ENCODE data around the gene TSHZ2. TPM values are rescaled to one million over a fixed set of nuclear protein-coding genes. Genes with fewer than 3 reads are reported as not detected.

Gene TSHZ2
- total and polyA plus RNA-seq, 9 of the 15 experiments (the other 6 are each of a cell fraction or from before 2014, with no cell fraction given) = 0.03 to 0.20 (median 0.05) TPM; not detected in 4

- H3K27ac ChIP-seq (ENCODE audit: extremely low read depth, low read depth, low read length) = no peak overlapping the region
- no peaks in the 10 kb centered on the region for H3K9me3 ChIP-seq (replicated peaks; ENCODE audit: control insufficient read depth, insufficient read depth, low read depth, low read length)
- in situ Hi-C loops (cut with MboI) = no loop called here
- no peaks in the 10 kb centered on the region for H4K20me1 ChIP-seq (replicated peaks; ENCODE audit: control insufficient read depth, insufficient read depth, low read length)
- no peak overlapping the region for H3K4me3 ChIP-seq
- no peaks in the 10 kb centered on the region for H3K4me1 ChIP-seq (replicated peaks in 1 of 2; ENCODE audit: control insufficient read depth in 2 of 2, insufficient read depth in 2 of 2, low read length in 2 of 2)
- DNase-seq (ENCODE audit: extremely low read depth in 1 of 4, low spot score in 3 of 4) (no peak), ATAC-seq (no peak), FAIRE-seq (no peak)
- BruUV-seq (replicated peaks) = no TSS peak
- no peak overlapping the region for H3K4me2 ChIP-seq (ENCODE audit: insufficient read depth, low read length)
- CTCF ChIA-PET (ENCODE audit: low intra/inter-chr PET ratio) = no interaction called here
- H3K79me2 ChIP-seq (ENCODE audit: control insufficient read depth, insufficient read depth, low read length) = no peaks in the 10 kb centered on the region
- POLR2A ChIA-PET = no interaction called here
- H3K9ac ChIP-seq (ENCODE audit: insufficient read depth in 1 of 2, low read depth in 2 of 2, low read length in 2 of 2) = no peak overlapping the region
- intact Hi-C loops (cut with micrococcal nuclease) = loop anchor here (5.0 kb wide), 1 partner anchor 72 kb away; no protein-coding TSS in a partner anchor
- H3K27me3 ChIP-seq (ENCODE audit: control insufficient read depth in 2 of 2, insufficient read depth in 2 of 2, low read length in 2 of 2) = peaks cover 17% of the 10 kb centered on the region in 2 experiments; a peak in 4 of 5 replicates
- no peaks in the 10 kb centered on the region for H3K36me3 ChIP-seq (ENCODE audit: control insufficient read depth, insufficient read depth, low read length)
- H3K9me1 ChIP-seq (ENCODE audit: control insufficient read depth, insufficient read depth, low read length) = no peaks in the 10 kb centered on the region
- no peak overlapping the region for H2AFZ ChIP-seq (ENCODE audit: low read depth, low read length)
- TF ChIP-seq MAFF (IDR thresholded peaks at IDR 0.05; ENCODE audit: low read length) (peak; percentile 24; the same call in 1 of the 2 replicates), MAFK (IDR thresholded peaks at IDR 0.05; ENCODE audit: low read length) (peak; percentile 24; the same call in 1 of the 2 replicates), CHD2 (IDR thresholded peaks at IDR 0.05; ENCODE audit: low read depth, low read length) (no peak), ZNF316 (IDR thresholded peaks at IDR 0.05) (peak; percentile 68), C11orf30 (IDR thresholded peaks at IDR 0.05; ENCODE audit: low read depth) (peak; percentile 36; the same call in 1 of the 2 replicates)
- 2% methylated on average over 5 of the region's 5 CpGs for WGBS (ENCODE audit: insufficient coverage, low coverage, missing lambda C conversion rate)
Measured at GRCh38 chr20:53494753-53495152, 522.6 kb downstream of the TSHZ2 start.

- DNase-seq (ENCODE audit: extremely low read depth in 1 of 4, low spot score in 3 of 4) (no peak), ATAC-seq (no peak), FAIRE-seq (no peak)
- Histone ChIP-seq H3K9me3 (replicated peaks; ENCODE audit: control insufficient read depth, insufficient read depth, low read depth, low read length) (no peaks in the 10 kb centered on the region), H3K79me2 (ENCODE audit: control insufficient read depth, insufficient read depth, low read length) (no peaks in the 10 kb centered on the region), H3K27ac (ENCODE audit: extremely low read depth, low read depth, low read length) (no peak overlapping the region), H3K9me1 (ENCODE audit: control insufficient read depth, insufficient read depth, low read length) (no peaks in the 10 kb centered on the region), H4K20me1 (replicated peaks; ENCODE audit: control insufficient read depth, insufficient read depth, low read length) (no peaks in the 10 kb centered on the region), H3K4me1 (replicated peaks in 1 of 2; ENCODE audit: control insufficient read depth in 2 of 2, insufficient read depth in 2 of 2, low read length in 2 of 2) (no peaks in the 10 kb centered on the region), H3K27me3 (ENCODE audit: control insufficient read depth in 2 of 2, insufficient read depth in 2 of 2, low read length in 2 of 2) (peaks cover 16 to 17% of the 10 kb centered on the region in 2 experiments; a peak in 4 of 5 replicates), H3K36me3 (ENCODE audit: control insufficient read depth, insufficient read depth, low read length) (no peaks in the 10 kb centered on the region), H3K9ac (ENCODE audit: insufficient read depth in 1 of 2, low read depth in 2 of 2, low read length in 2 of 2) (no peak overlapping the region), H2AFZ (ENCODE audit: low read depth, low read length) (no peak overlapping the region), H3K4me2 (ENCODE audit: insufficient read depth, low read length) (no peak overlapping the region), H3K4me3 (no peak overlapping the region)
- in situ Hi-C loops (cut with MboI) = no loop called here
- CTCF ChIA-PET (ENCODE audit: low intra/inter-chr PET ratio) = no interaction called here
- POLR2A ChIA-PET = no interaction called here
- WGBS (ENCODE audit: insufficient coverage, low coverage, missing lambda C conversion rate) = 1% methylated on average over 14 of the region's 14 CpGs
- BruUV-seq (replicated peaks) = no TSS peak
- intact Hi-C loops (cut with micrococcal nuclease) = no loop called here
- TF ChIP-seq EGR1 (conservative IDR thresholded peaks at IDR 0.05) (peak; percentile 17; the same call in 1 of the 2 replicates), ZNF282 (CRISPR knock-in tag; IDR thresholded peaks at IDR 0.05) (no peak), ZNF639 (CRISPR knock-in tag; conservative IDR thresholded peaks at IDR 0.05 in 1 of 2, IDR thresholded peaks at IDR 0.05 in 1 of 2) (no peak), HCFC1 (IDR thresholded peaks at IDR 0.05; ENCODE audit: low read depth, low read length) (no peak), NFE2L1 (tag; IDR thresholded peaks at IDR 0.05; ENCODE audit: borderline replicate concordance, low read depth) (no peak), ZNF124 (CRISPR knock-in tag; IDR thresholded peaks at IDR 0.05) (no peak), FOXO4 (CRISPR knock-in tag; IDR thresholded peaks at IDR 0.05) (no peak), ZNF444 (CRISPR knock-in tag; IDR thresholded peaks at IDR 0.05) (no peak), POU5F1 (IDR thresholded peaks at IDR 0.05; ENCODE audit: borderline replicate concordance, low read depth, low read length, partially characterized antibody) (no peak)
Measured at GRCh38 chr20:53495398-53496092, 523.4 kb downstream of the TSHZ2 start.
